Erythroblast (primary cell): ENCODE data around the gene WDR70.

Experiments used
- GATA1 ChIP-seq: IDR thresholded peaks from 2 replicates; pipeline ENCODE4 v1.6.1; 2011; ENCODE audit warnings: low read depth, mild to moderate bottlenecking, control low read depth, low read length, moderate library complexity
- POLR2A ChIP-seq: IDR thresholded peaks from 2 replicates; pipeline ENCODE4 v1.6.1; 2011; ENCODE audit warnings: mild to moderate bottlenecking, low read length

DNA sequence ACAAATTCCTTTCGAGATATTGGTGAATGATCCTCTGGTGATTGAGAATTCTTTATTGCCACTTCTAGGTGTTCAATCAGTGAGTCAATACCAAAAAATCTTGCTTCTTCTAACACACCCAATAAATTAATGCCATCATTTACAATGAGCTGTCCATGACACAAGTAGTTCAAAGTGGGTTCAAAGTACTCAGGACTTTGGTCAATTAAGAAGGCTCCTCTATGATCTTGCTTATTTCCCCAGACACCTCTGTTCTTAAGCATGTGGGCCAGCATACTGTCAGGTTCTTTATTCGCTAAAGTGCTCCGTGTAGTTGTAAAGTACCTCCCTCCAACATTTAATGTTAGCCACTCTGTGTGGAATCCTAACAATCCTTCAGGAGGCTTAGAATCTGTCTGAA, 127.1 kb downstream of the WDR70 start:
- TF ChIP-seq POLR2A (no peak), GATA1 (no peak)
